GM19468 (cell line): ENCODE measurements around the gene REM2.
A peak's percentile ranks its signal among the peaks of the same experiment; 100 is the strongest.

ENCODE experiments used
- ATAC-seq: cut with Tn5 transposase; IDR thresholded peaks from one replicate; pipeline ENCODE4 v1.9.1; 2021; ENCODE audit warnings: mild to moderate bottlenecking, moderate library complexity, moderate number of reproducible peaks; ENCODE audit not compliant: unreplicated experiment; ENCODE audit errors: extremely low read depth

Gene REM2

GRCh38 chr14:22923746-22924145 is 40.7 kb downstream of the REM2 start:
- no peak for ATAC-seq

- no peak for ATAC-seq
Measured at GRCh38 chr14:22925513-22925912, 42.5 kb downstream of the REM2 start.

DNA sequence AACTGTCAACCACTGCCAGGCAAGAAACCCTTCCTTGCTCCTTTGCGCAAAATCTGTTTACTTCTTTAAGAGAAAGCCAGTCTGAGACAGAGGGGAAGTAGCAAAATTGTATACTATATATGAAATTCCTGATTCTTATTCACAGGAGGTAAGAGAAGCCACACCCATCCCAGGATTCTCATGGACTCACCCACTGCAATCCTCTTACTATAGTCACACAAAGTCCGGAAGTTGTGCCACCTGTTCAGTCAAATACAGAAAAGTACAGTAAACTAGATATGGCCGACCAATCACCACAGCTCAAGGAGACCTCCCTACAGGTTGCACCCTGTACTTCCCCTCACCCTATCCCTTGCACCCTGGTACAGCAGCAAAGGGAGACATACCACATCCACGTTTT is 43.3 kb downstream of the REM2 start:
- no peak for ATAC-seq

GRCh38 chr14:22928237-22929103 is 45.4 kb downstream of the REM2 start:
- ATAC-seq = no peak

GRCh38 chr14:22929104-22929960 is 46.3 kb downstream of the REM2 start, which contains the start of gene PRMT5:
Gene PRMT5 (minus strand): TSS chr14:22929376. CDS start chr14:22929361, 15 bp downstream.
- ATAC-seq = peak; percentile 71

DNA sequence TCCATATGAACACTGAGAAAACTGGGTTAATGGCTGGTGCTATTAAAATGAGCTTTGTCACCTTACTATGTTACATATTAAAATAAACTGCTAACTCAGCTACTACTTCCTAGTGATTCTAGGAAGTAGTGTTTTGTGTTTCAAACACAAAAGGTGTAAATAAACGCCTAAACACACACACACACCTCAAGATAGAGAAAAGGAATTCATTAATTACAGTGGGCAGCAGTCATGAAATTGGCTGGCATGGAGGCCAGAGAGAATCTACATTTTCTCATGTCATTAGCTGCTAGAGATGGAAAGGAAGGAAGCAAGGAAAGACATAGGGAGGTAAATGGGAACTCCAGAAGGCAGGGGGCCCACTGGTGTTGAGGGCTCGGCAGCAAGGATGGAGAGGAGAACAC is 46.9 kb downstream of the REM2 start:
- no peak for ATAC-seq

DNA sequence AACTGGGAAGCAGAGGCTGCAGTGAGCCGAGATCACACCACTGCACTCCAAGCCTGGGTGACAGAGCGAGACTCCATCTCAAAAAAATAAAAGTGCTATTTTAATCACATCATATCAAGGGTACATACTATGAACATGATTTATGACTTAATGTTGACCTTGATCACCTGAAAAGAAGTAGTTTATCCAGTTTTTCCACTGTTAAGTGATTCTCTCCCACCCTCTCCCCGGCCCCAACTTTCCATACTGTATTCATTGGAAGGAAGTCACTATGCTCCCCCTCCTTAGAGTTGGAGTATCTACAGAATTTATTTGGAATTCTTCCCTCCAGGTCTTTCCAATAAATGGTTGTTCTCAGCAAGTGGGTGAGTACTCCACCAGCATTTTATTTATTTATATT is 49.1 kb downstream of the REM2 start:
- ATAC-seq = no peak

GRCh38 chr14:22935156-22935555 is 52.1 kb downstream of the REM2 start:
- no peak for ATAC-seq
